Mucosa of rectum (tissue), 2 donors: ENCODE results near the gene POC1B.

ENCODE experiments used
- H3K27ac ChIP-seq, 2 donors: one replicate each; pipeline ENCODE4 v1.7.0; 2013; ENCODE audit warnings: inconsistent platforms in 2 of 2, low read depth in 2 of 2, low read length in 2 of 2
- H3K27me3 ChIP-seq, 2 donors: one replicate each; pipeline ENCODE4 v1.7.0; 2013; ENCODE audit warnings: low read length in 2 of 2; ENCODE audit not compliant: control insufficient read depth in 2 of 2, insufficient read depth in 2 of 2
- H3K36me3 ChIP-seq, 2 donors: one replicate each; pipeline ENCODE4 v1.7.0; 2013; ENCODE audit warnings: low read length in 2 of 2; ENCODE audit not compliant: control insufficient read depth in 2 of 2, insufficient read depth in 2 of 2
- H3K4me1 ChIP-seq, 2 donors: one replicate each; pipeline ENCODE4 v1.7.0; 2013; ENCODE audit warnings: low read length in 2 of 2, mild to moderate bottlenecking in 1 of 2; ENCODE audit not compliant: control insufficient read depth in 2 of 2, insufficient read depth in 2 of 2
- H3K4me3 ChIP-seq, 2 donors: one replicate each; pipeline ENCODE4 v1.7.0; 2013; ENCODE audit warnings: low read length in 2 of 2
- H3K9ac ChIP-seq, 2 donors: one replicate each; pipeline ENCODE4 v1.7.0; 2013; ENCODE audit warnings: low read length in 2 of 2, low read depth in 1 of 2, mild to moderate bottlenecking in 1 of 2
- H3K9me3 ChIP-seq, 2 donors: one replicate each; pipeline ENCODE4 v1.7.0; 2013; ENCODE audit warnings: low read length in 2 of 2; ENCODE audit not compliant: control insufficient read depth in 2 of 2
- donor health status: healthy.
- donor health status: Normal muscosa, but diverticular disease.

Gene POC1B

DNA sequence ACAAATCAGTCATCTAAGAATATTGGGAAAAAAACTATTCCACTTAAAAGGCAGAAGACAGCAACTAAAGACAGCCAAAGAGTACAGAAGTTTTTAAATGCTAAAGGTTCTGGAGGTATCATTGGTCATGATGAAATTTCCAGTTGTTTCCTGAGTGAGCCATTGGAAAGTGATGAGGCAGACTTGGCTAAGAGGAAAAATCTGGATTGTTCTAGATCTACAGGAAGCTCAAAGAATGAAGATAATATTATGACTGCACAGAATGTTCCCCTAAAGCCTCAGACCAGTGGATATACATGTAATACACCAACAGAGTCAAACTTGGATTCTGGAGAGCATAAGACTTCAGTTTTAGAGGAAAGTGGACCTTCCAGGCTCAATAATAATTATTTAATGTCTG lies 24.1 kb downstream of the POC1B start:
- Histone ChIP-seq H3K36me3 (peaks cover 2 to 3% of the 10 kb centered on the region in 2 donors), H3K27ac (no peak overlapping the region), H3K9me3 (no peaks in the 10 kb centered on the region), H3K4me1 (peaks cover 8 to 15% of the 10 kb centered on the region in 2 donors), H3K9ac (no peak overlapping the region), H3K4me3 (no peak overlapping the region), H3K27me3 (no peaks in the 10 kb centered on the region)

DNA sequence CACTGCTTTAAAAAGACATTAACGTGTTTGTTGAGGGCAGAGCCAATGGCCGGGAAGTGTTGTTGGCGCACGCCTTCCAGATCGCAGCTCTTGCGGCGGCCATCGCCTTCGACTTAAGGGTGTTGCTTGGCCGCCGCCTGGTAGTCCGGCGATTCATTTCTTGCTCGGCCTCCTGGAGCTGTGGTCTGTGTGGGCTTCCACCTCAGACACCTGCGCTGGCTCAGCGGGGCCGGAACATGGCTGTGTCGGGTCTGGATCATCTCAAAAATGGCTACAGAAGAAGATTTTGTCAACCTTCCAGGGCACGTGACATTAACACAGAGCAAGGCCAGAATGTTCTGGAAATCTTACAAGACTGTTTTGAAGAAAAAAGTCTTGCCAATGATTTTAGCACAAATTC lies 26.0 kb downstream of the POC1B start:
- no peak overlapping the region for H3K4me3 ChIP-seq
- peaks cover 2 to 3% of the 10 kb centered on the region in 2 donors for H3K36me3 ChIP-seq
- no peak overlapping the region for H3K27ac ChIP-seq
- H3K9ac ChIP-seq: no peak overlapping the region
- H3K27me3 ChIP-seq: no peaks in the 10 kb centered on the region
- H3K9me3 ChIP-seq: no peaks in the 10 kb centered on the region
- peaks cover 4 to 6% of the 10 kb centered on the region in 2 donors for H3K4me1 ChIP-seq

DNA sequence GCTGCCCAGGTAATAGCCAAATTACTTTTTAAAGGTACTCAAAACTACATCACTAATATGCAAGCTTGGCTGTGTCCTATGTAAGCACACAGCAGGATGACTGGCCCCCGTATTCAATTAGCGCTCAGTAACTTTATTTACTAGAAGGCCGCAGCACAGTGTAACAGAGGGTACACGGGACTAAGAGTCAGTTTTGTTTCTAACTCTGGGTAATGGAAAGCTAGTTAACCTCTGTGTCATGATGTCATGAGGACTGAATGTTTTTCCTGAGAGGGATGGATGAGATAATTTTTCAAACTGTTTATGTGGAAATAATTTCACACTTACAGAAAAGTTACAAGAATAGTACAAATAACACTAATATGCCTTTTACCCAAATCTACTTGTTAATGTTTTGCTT lies 28.4 kb downstream of the POC1B start:
- Histone ChIP-seq H3K27ac (peak overlapping the region in 1 of 2 donors; percentile 38), H3K9ac (peak overlapping the region in 1 of 2 donors; percentile 7), H3K4me1 (peaks cover 18 to 26% of the 10 kb centered on the region in 2 donors), H3K9me3 (no peaks in the 10 kb centered on the region), H3K27me3 (no peaks in the 10 kb centered on the region), H3K36me3 (peaks cover 2 to 3% of the 10 kb centered on the region in 2 donors), H3K4me3 (no peak overlapping the region)

DNA sequence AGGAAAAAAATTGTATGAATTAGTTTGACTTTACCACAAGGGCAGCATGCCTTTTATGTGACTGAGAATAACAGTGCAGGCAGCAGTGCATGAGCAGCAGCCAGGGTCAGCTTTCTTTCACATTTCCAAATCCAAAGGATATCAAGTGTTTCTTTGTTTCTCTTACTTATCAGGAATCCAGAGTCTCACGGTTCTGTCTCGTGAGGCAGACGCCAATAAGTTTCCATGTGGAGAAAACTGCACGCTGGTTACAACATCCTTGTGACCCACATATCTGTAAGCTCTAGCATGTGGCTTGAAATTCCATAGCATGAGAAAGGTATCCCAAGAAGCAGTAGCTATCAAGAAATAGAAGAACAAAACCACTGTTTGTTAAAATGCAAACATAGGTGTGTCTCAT lies 28.8 kb downstream of the POC1B start:
- H3K9me3 ChIP-seq: no peaks in the 10 kb centered on the region
- peak overlapping the region in 1 of 2 donors; percentile 7 for H3K9ac ChIP-seq
- peaks cover 22 to 29% of the 10 kb centered on the region in 2 donors for H3K4me1 ChIP-seq
- H3K36me3 ChIP-seq: peaks cover 2 to 3% of the 10 kb centered on the region in 2 donors
- H3K27me3 ChIP-seq: no peaks in the 10 kb centered on the region
- no peak overlapping the region for H3K4me3 ChIP-seq
- H3K27ac ChIP-seq: peak overlapping the region in 1 of 2 donors; percentile 38

DNA sequence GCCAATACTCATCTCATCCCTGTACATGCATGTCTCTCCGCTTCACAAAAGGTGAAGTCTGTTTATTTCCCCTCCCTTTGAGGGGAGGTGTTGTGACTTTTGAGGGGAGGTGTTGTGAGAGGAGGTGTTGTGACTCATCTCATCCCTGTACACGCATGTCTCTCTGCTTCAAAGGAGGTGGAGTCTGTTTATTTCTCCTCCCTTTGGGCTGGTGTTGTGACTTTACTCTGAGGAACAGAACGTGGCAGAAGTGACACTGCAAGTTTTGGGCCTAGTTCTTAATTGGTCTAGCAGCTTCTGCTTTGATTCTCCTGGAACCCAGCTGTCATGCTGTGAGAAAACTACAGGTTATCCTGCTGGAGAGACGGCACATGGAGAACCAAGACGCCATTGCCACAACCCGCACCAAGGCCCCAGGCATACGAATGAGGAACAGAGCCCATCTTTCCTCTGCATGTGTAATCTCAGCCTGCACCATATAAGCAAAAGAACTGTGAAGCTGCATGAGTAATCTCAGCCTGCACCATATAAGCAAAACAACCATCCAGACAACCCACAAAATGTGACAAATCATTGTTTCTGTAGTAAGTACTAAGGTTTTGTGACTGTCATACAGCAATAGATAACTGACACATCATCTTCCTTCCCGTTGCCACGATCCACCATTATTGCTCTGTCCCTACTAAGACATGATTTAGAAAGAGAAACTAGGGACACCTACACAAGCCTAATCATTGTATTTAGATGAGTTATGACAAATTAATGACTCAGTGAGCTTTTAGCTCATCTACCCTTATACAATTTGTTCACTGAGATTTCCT lies 31.2 kb downstream of the POC1B start:
- Histone ChIP-seq H3K27me3 (no peaks in the 10 kb centered on the region), H3K9me3 (no peaks in the 10 kb centered on the region), H3K4me1 (peaks cover 22 to 29% of the 10 kb centered on the region in 2 donors)

DNA sequence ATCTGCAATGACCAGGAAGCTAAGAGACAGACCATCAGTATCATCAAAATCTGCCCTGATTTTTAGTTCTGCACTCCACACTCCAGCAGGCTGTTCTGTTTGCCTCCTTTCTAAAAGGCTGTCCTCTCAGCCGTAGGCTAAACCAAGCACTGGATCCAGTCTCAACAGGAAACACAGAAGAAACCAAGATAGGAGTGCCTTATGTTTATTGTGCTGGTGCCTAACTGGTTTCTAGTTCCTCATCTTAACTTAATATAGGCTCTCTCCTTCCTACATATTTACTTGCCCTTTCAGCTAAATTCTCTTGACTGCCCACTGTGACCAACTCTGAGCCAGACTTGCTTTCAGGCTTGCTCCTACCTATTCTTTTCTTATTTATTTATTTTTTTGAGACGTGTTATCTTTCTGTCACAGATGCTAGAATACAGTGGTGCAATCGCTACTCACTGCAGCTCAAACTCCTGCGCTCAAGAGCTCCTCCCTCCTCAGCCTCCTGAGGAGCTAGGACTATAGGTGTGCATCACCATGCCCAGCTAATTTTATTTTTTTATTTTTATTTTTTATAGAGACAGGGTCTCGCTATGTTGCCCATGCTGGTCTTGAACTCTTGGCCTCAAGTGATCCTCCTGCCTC lies 32.1 kb downstream of the POC1B start:
- Histone ChIP-seq H3K4me3 (peak overlapping the region in 1 of 2 donors; percentile 17), H3K9ac (peak overlapping the region; percentile 5 to 30), H3K27me3 (no peaks in the 10 kb centered on the region), H3K4me1 (peaks cover 22 to 29% of the 10 kb centered on the region in 2 donors), H3K27ac (peak overlapping the region; percentile 75 to 86), H3K9me3 (no peaks in the 10 kb centered on the region), H3K36me3 (peaks cover 3% of the 10 kb centered on the region in 2 donors)

More for the DNA sequence above, 31.2 kb downstream of the POC1B start:
- Histone ChIP-seq H3K36me3 (peaks cover 1 to 2% of the 10 kb centered on the region in 2 donors), H3K4me3 (no peak overlapping the region), H3K27ac (peak overlapping the region; percentile 75 to 86), H3K9ac (no peak overlapping the region)

DNA sequence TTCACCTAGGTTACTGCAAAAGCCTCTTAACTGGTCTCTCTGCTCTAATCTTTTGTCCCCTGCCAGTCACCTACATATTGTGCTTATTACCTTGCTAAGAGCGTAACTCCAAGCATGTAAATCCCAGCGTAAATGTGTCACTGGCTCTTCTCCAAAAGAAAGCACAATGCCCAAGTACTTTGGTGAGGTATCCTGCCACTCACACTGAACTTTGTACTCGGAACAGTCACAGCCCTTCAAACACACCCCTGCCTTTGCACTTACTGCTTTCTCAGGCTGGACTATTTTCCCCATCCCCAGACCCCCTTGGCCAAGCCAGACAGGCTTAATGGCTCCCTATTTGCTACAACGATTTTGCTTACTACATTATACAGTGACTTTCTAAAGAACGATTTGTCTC lies 33.0 kb downstream of the POC1B start:
- no peaks in the 10 kb centered on the region for H3K9me3 ChIP-seq
- H3K36me3 ChIP-seq: peaks cover 3 to 5% of the 10 kb centered on the region in 2 donors
- peak overlapping the region; percentile 75 to 86 for H3K27ac ChIP-seq
- no peaks in the 10 kb centered on the region for H3K27me3 ChIP-seq
- H3K9ac ChIP-seq: peak overlapping the region; percentile 5 to 30
- H3K4me3 ChIP-seq: peak overlapping the region in 1 of 2 donors; percentile 37
- H3K4me1 ChIP-seq: peaks cover 22 to 29% of the 10 kb centered on the region in 2 donors

DNA sequence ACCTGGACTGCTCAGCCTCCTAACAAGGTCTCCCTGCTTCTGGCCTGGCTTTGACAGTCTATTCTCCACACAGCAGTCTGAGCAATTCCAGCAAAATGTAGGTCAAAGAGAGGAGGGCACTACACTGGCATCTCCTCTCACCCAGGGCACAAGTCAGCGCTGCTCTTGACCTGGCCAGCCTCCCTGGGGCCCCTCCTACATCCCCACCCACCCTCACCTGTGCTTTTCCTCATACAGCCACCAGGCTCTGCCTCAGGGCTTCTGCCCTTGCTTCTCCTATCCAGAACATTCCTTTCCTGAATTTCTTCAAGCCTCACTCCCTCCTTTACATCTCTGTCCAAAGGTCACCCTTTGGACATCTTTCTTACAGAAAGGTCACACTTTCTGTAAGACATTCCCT lies 34.9 kb downstream of the POC1B start:
- Histone ChIP-seq H3K9me3 (no peaks in the 10 kb centered on the region), H3K36me3 (peaks cover 3 to 11% of the 10 kb centered on the region in 2 donors)

DNA sequence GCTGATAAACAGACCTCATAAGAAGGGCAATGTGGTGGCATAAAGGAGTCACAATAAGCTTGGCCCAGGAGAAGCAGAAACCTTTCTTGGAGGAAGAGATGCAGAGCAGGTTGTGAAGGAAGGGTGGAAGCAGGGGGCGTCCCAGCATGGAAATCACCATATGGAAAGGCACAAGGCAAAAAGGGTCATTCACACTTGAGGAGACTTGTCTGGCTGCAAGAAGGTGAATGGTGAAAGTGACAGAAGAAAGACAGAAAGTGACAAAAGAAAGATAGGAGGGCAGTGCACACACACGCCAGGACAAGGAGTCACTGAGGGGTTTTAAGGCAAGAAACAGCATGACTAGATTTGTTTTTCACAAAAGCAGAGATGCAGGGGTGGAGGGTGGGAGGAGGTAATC lies 39.6 kb downstream of the POC1B start:
- Histone ChIP-seq H3K27ac (no peak overlapping the region), H3K27me3 (no peaks in the 10 kb centered on the region), H3K4me3 (no peak overlapping the region), H3K36me3 (peaks cover 8 to 15% of the 10 kb centered on the region in 2 donors), H3K4me1 (no peaks in the 10 kb centered on the region), H3K9me3 (no peaks in the 10 kb centered on the region), H3K9ac (no peak overlapping the region)

More for the DNA sequence above, 34.9 kb downstream of the POC1B start:
- Histone ChIP-seq H3K27ac (peak overlapping the region in 1 of 2 donors; percentile 11), H3K9ac (no peak overlapping the region), H3K4me3 (no peak overlapping the region), H3K4me1 (peaks cover 18 to 23% of the 10 kb centered on the region in 2 donors), H3K27me3 (no peaks in the 10 kb centered on the region)

DNA sequence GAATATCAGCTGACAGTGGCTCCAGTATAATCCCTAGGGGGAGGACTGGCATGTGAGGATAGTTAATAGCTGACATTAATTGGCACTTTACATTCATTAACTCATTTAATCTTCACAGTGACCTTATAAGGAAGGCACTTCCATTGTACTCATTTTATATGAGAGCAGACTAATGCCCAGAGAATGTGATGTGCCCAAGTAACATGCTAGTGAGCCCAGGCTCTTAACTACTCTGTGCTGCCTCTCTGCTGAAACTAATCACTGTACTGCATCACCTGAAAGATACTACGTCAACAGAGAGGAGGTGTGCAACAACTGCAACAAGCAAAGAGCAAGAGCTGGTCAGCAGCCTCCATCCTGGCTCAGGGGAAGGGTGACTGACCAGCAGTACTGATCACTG lies 41.4 kb downstream of the POC1B start:
- H3K4me1 ChIP-seq: peaks cover 0 to 3% of the 10 kb centered on the region in 2 donors
- H3K36me3 ChIP-seq: peaks cover 7 to 15% of the 10 kb centered on the region in 2 donors
- H3K4me3 ChIP-seq: no peak overlapping the region
- H3K27me3 ChIP-seq: no peaks in the 10 kb centered on the region
- H3K27ac ChIP-seq: no peak overlapping the region
- H3K9ac ChIP-seq: no peak overlapping the region
- H3K9me3 ChIP-seq: no peaks in the 10 kb centered on the region
